Osteocyte (in vitro differentiated cells): Measurements from ENCODE around the gene RBM20. TPM values are rescaled to one million over a fixed set of nuclear protein-coding genes. Genes with fewer than 3 reads are reported as not detected.

Source experiments
- DNase-seq: peaks from one replicate; pipeline ENCODE4 v3.0.0; 2021; ENCODE audit warnings: mixed read lengths; ENCODE audit not compliant: unreplicated experiment; ENCODE audit errors: extremely low spot score
- H3K27ac Mint-ChIP-seq: one replicate; pipeline ENCODE4 v1.8.0; 2021; ENCODE audit warnings: mild to moderate bottlenecking, mixed read lengths; ENCODE audit not compliant: unreplicated experiment
- H3K27me3 Mint-ChIP-seq: one replicate; pipeline ENCODE4 v1.8.0; 2021; ENCODE audit warnings: mixed read lengths; ENCODE audit not compliant: unreplicated experiment
- H3K36me3 Mint-ChIP-seq: one replicate; pipeline ENCODE4 v1.8.0; 2021; ENCODE audit warnings: mixed read lengths; ENCODE audit not compliant: unreplicated experiment
- H3K4me1 Mint-ChIP-seq: one replicate; pipeline ENCODE4 v1.8.0; 2021; ENCODE audit warnings: mixed read lengths; ENCODE audit not compliant: unreplicated experiment
- H3K4me3 Mint-ChIP-seq: one replicate; pipeline ENCODE4 v1.8.0; 2021; ENCODE audit warnings: mild to moderate bottlenecking, moderate library complexity, mixed read lengths; ENCODE audit not compliant: unreplicated experiment
- H3K9me3 Mint-ChIP-seq: one replicate; pipeline ENCODE4 v1.8.0; 2021; ENCODE audit warnings: mixed read lengths; ENCODE audit not compliant: unreplicated experiment
- total RNA-seq: library from RNA; stranded (reverse); gene quantifications from 2 replicates; pipeline ENCODE4 v1.2.1, GENCODE V29; 2021
- TF ChIP-seq, protein P1 (sequence below): fragments of 200-600 bp; sonication (generic); IDR thresholded peaks from 2 replicates; pipeline ENCODE4 v1.5.0; 2021; ENCODE audit warnings: antibody characterized with exemption, mild to moderate bottlenecking, moderate library complexity

Gene RBM20
- total RNA-seq, 1 donor from 2014 or later = 1.6 TPM

DNA sequence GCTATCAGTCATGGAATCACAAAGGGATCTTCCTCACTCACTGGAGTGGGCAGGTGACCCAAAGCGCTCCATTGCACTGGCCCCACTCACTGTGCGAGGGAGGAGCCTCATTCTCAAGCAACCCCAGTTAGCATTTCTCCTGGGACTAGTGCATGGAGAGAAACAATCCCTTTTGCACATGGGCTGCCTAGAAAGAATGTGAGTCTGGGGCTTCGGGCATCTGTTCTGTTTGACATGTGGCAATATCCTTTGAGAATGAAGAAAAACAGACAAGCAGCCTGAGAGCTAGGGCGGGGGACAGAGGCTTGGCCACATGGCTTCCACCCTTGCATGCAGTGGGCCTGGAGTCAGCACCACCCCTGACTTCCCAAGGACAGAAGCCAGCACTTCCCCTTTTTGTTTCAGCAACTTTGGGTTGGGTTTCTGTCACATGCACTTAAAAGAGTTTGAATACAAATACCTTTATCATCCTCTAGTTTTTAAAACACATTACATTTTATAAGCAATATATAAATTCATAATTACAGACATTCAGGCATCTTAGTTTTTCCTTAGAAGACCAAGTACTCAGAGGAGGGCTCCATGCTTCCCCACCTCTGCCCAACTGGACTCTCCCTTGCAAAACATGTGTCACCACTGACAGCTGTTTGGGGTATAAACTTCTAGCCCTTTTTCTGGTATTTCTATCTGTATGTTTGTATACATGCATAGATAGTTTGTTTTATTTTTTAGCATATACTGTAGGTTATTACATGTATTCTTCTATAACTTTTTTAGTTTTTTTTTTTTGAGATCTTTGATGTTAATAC lies 73.8 kb downstream of the RBM20 start:
- H3K36me3 Mint-ChIP-seq = peaks cover 3% of the 10 kb centered on the region
- peaks cover 5% of the 10 kb centered on the region for H3K4me1 Mint-ChIP-seq
- TF ChIP-seq, protein P1, sequence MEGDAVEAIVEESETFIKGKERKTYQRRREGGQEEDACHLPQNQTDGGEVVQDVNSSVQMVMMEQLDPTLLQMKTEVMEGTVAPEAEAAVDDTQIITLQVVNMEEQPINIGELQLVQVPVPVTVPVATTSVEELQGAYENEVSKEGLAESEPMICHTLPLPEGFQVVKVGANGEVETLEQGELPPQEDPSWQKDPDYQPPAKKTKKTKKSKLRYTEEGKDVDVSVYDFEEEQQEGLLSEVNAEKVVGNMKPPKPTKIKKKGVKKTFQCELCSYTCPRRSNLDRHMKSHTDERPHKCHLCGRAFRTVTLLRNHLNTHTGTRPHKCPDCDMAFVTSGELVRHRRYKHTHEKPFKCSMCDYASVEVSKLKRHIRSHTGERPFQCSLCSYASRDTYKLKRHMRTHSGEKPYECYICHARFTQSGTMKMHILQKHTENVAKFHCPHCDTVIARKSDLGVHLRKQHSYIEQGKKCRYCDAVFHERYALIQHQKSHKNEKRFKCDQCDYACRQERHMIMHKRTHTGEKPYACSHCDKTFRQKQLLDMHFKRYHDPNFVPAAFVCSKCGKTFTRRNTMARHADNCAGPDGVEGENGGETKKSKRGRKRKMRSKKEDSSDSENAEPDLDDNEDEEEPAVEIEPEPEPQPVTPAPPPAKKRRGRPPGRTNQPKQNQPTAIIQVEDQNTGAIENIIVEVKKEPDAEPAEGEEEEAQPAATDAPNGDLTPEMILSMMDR = no peak

DNA sequence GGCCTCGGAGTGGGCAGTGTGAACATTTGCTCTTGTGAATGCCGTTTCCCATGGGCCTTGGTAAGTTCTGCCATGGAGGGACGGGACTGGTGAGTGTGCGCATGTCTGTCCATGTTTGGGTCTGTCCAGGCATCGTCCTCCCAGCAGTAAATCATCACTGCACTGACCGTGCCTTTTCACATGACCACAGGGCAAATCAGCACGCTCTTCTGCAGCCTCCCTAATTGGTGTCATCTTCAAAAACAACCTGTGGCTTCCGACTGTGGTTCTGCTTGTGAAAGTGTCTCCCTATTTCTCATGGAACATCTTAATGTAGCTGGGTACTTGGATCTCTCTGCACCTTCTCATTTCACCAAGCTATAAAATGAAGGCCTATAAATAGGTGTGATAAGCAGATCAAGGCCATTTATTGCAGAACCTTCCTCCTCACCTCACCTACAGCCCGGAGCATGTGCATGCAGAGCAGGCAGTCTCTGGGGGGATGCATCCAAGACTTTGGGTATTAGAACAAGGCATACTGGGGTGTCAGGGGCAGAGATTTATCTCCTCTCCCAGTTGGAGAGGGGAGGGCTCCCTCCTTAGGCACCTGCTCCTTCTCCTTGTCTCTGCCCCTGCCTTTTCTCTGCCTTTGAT lies 77.4 kb downstream of the RBM20 start:
- Mint-ChIP-seq H3K9me3 (no peaks in the 10 kb centered on the region), H3K27me3 (peaks cover 2% of the 10 kb centered on the region), H3K27ac (no peak overlapping the region), H3K36me3 (peaks cover 3% of the 10 kb centered on the region), H3K4me1 (peaks cover 7% of the 10 kb centered on the region), H3K4me3 (no peak overlapping the region)
- no peak for DNase-seq
- TF ChIP-seq, protein P1 = no peak

More for the DNA sequence above, 73.8 kb downstream of the RBM20 start:
- no peak overlapping the region for H3K27ac Mint-ChIP-seq
- no peak overlapping the region for H3K4me3 Mint-ChIP-seq
- H3K9me3 Mint-ChIP-seq = no peaks in the 10 kb centered on the region
- H3K27me3 Mint-ChIP-seq = no peaks in the 10 kb centered on the region
- no peak for DNase-seq

DNA sequence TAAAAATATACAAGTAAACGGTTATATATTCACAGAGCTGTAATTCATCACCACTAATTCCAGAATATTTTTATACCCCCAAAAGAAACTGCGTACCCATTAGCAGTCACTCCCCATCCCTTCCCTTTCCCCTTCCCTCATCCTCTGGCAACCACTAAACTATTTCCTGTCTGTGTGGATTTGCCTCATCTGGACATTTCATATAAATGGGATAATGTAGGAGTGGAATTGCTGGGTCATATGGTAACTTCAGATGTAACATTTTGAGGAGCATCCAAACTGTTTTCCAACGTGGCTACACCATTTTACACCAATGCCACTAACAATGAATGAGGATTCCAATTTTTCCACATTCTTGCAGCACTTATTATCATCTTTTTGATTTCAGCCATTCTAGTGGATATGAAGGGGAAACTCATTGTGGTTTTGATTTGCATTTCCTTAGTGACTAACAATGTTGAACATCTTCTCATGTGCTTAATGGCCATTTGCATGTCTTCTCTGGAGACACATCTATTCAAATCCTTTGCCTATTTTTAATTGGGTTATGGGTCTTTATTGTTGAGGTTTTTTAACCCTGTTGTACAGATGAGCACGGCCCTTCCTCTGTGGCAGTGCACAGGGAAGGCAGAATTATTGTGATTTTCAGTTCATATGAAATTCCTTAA lies 79.2 kb downstream of the RBM20 start:
- no peaks in the 10 kb centered on the region for H3K9me3 Mint-ChIP-seq
- peaks cover 2% of the 10 kb centered on the region for H3K27me3 Mint-ChIP-seq

DNA sequence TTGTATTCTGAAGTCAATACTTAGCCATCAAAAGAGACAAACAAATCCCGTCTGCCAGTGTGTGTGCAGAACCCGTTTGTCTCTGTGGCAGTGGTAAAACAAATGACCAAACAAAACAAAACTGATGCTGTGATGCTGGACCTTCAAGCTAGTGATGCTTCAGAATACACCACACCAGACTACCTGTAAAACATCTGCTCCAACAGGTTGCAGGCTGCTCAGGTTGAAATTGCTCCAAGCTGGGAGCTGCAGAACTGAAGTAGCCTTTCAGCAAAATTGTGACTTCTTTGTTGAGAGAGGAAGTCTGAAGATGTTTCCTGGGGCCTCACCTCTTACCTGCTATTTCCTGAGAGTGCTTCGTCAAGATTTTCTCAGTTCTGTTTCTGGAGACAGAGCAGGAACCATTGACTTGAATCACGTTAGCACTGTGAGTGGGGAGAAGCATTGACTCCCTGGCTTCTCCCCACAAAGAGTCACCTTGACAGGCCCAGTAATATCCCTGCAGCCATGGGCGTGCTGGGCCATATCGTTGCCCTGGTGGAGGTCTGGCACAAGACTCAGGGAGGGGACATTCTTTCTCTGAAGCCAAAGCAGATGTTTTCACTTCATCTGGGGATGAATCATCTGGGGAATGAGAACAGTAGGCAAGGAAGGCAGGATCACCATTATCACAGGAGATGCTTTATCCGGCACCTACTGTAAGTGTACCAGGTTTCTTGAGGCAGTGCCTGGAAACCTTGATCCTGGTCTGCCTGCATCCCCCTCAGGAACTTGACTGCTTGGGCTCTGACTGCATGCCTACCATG lies 80.2 kb downstream of the RBM20 start:
- H3K27me3 Mint-ChIP-seq = peaks cover 2% of the 10 kb centered on the region
- no peak overlapping the region for H3K27ac Mint-ChIP-seq
- H3K9me3 Mint-ChIP-seq = no peaks in the 10 kb centered on the region
- peaks cover 2% of the 10 kb centered on the region for H3K4me1 Mint-ChIP-seq
- H3K4me3 Mint-ChIP-seq = no peak overlapping the region
- TF ChIP-seq, protein P1 = no peak
- peaks cover 4% of the 10 kb centered on the region for H3K36me3 Mint-ChIP-seq
- no peak for DNase-seq

More for the DNA sequence above, 79.2 kb downstream of the RBM20 start:
- TF ChIP-seq, protein P1 = no peak
- peaks cover 3% of the 10 kb centered on the region for H3K36me3 Mint-ChIP-seq
- H3K4me3 Mint-ChIP-seq = no peak overlapping the region
- peaks cover 2% of the 10 kb centered on the region for H3K4me1 Mint-ChIP-seq
- no peak for DNase-seq
- H3K27ac Mint-ChIP-seq = no peak overlapping the region
